Activated naive CD4-positive, alpha-beta T cell treated with Interleukin-2 at 50 U/mL for 16 hours (primary cell): ENCODE results near the gene MAN1C1.

Source experiments
- DNase-seq: peaks from one replicate; pipeline ENCODE4 v3.0.0-alpha.2; 2020

Gene MAN1C1

GRCh38 chr1:25785333-25786067, 168.9 kb downstream of the MAN1C1 start:
- no peak for DNase-seq

- DNase-seq: no peak
These were observed 170.5 kb downstream of the MAN1C1 start for GRCh38 chr1:25786887-25787759.

DNA sequence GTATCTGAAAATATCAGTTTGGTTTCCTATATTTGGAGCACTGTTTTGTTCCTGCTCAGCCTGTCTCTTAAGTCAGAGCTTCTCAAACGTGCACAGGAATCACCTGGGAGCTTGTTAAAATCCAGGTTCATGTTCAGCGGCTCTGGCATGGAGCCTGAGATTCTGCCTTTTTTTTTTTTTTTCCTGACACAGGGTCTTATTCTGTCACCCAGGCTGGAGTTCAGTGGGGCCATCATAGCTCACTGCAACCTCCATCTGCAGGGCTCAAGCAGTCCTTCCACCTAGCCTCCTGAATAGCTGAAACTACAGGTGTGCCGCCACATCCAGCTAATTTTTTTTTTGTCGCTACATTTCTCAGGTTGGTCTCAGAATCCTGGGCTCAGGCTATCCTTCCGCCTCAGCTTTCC, 171.2 kb downstream of the MAN1C1 start:
- no peak for DNase-seq

DNA sequence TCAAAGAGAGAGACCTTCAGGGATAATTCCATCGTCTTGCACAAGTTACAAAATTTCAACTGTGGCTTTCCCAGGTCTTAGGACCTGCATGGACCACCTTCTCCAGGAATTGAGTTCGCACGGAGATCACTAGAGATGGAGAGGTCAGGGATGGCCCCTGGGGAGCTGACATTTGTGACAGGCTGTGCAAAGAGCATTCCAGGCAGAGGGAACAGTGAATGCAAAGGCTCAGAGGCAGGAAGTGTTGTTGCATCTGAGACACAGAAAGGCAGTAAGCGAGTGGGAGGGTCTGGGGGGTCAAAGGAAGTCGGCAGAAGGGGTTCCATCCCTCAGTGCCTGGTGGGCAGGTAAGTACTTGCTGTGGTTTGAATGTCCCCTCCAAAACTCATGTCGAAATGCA, 173.9 kb downstream of the MAN1C1 start:
- DNase-seq: no peak

- DNase-seq: no peak
These were observed 175.5 kb downstream of the MAN1C1 start for GRCh38 chr1:25792115-25792514.

DNA sequence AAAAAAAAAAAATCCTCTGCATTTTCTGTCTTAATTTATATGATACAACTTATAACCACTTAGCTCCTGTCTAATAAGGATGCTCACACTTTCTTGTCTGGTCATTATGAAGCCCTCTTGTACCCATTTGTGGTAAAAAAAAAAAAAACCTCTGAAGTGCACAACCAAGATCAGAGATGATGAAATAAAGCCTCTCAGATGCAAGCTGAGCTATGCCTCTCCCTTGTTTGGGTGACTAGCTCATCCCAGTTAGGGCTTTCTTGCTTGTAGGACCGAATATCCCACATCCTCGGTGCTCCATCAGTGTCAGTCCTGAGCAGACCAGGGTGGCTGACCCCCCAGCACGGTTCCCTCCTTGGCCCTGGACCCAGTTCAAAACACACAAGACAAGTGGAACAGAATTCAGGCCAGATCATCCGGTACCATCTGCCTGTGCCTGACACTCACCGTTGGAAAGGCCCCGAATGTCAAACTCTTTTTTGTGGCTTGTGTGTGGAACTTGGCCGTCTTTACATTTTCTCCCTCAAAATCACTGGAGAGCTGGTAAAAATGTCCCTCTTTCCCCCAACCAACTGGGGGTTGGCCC, 177.1 kb downstream of the MAN1C1 start:
- DNase-seq: no peak

- no peak for DNase-seq
These were observed 177.7 kb downstream of the MAN1C1 start for GRCh38 chr1:25794325-25794724.

GRCh38 chr1:25795211-25795610, 178.6 kb downstream of the MAN1C1 start:
- DNase-seq: no peak

- peak; percentile 27 for DNase-seq
These were observed 179.6 kb downstream of the MAN1C1 start for GRCh38 chr1:25795946-25796810.

DNA sequence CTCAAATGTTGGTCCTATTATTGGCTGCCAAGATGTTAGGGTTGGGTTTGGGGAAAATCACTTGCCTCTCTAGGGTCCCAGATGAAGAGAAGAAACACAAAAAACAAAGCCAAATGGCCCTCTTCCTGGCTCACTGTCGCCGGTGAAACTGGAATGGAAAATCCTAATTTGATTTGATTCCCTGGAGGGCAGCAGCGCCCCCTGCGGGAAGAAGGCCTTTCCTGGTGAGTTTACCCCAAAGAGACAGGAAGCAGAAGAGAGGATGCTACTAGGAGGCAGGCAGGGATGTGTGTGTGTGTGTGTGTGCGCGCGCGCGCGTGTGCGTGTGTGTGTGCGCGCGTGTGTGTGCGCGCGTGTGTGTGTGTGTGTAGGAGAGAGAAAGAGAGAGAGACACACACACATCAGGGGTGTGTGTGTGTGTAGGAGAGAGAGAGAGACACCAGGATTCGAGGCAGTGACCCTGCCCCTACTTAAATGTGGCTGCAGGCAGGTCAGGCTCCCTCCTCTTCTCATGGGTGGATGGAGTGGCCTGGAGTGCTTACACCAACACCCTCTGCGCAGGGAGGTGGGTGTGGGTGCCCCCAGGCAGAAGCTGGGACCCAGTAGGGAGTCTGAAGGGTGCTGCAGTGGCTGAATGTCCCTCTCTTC, 180.3 kb downstream of the MAN1C1 start:
- DNase-seq: peak; percentile 85

- DNase-seq: peak; percentile 32
These were observed 181.3 kb downstream of the MAN1C1 start for GRCh38 chr1:25797939-25798338.

DNA sequence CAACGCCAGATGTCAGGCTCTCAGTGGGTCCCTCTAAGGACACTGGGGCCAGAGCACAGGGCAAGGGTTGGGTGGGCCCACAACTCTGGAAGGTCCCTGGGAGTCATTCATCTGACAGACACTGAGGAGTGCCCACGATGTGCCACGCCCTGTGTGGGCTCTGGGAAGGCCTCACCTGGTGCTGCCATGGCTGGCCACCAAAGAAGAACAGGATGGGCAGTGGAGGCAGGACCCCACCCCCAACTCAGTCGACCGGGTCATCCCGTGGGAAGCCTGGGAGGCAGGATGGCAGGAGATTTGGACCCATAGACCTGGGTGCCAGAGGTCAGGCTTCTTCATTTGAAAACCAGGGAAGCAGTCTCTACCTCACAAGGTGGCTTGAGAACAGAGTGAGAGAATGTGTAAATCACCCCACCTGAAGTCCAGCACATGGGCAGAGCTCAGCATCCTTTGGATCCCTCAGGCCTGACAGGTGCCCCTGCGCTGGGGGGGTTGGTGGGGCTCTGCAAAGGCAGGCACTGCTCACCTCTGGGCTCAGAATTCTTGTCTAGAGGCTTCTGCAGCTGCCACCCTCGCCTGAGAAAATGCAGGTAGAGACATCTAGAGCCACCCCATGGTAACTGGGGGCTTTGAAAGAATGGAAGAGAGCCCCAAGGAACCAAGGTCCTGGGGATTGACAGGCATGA, 182.2 kb downstream of the MAN1C1 start:
- DNase-seq: no peak

DNA sequence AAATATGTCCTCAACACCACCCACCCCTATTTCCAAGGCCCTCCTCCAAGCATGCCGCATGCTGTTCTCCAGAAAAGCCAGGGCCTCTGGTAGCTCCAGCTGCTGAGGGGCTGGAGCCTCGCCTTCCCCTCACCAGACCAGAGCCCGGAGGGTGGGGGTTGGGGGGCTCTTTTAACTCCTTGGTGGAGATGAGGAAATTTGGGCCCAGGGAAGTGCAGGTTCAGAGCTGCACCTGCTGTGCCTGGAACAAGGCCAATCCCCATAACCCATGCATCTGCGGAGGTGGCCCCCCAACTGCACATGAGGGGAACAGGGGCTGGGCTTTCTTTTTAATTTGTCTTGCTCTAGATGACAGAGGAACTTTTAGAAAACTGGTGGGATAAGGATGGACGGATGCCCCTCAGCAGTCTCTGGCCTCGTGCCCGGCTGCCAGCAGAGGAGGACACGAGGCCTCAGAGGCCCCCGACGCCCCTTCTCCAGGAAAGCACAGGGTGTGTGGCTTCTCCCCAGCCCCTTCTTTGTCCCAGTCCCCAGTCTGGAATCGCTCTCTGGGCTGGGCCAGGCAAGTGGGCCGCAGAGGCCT, 182.9 kb downstream of the MAN1C1 start:
- DNase-seq: no peak

GRCh38 chr1:25799935-25800702, 183.5 kb downstream of the MAN1C1 start, which contains the start of gene SELENON:
Gene SELENON (plus strand): TSS chr1:25800193. CDS start chr1:25800231, 38 bp downstream.
- DNase-seq: peak; percentile 40

- DNase-seq: no peak
These were observed 184.2 kb downstream of the MAN1C1 start for GRCh38 chr1:25800703-25801377.

GRCh38 chr1:25802915-25803314, 186.3 kb downstream of the MAN1C1 start:
- no peak for DNase-seq

GRCh38 chr1:25803368-25803767, 186.8 kb downstream of the MAN1C1 start:
- DNase-seq: no peak

- DNase-seq: no peak
These were observed 187.8 kb downstream of the MAN1C1 start for GRCh38 chr1:25804244-25804963.
